Activated T-helper 17 cell treated with anti-CD3 and anti-CD28 coated beads, Interleukin-2, amount 50 U/mL, for 72 hours (primary cell): ENCODE data around the gene C5orf46. TPM values are rescaled to one million over a fixed set of nuclear protein-coding genes. Genes with fewer than 3 reads are reported as not detected.
"Not testable (repeated sequence)": the region's sequence is repeated elsewhere in the genome, so short reads cannot be mapped to it uniquely, and the experiment has no call there.

Source experiments
- ATAC-seq: fragments of 150-1000 bp; cut with Tn5 transposase; replicated peaks from 2 replicates; pipeline ENCODE4 v1.10.0; 2021; ENCODE audit warnings: mild to moderate bottlenecking, moderate library complexity
- H3K27ac Mint-ChIP-seq: one replicate; pipeline ENCODE4 v1.8.0; 2022; ENCODE audit warnings: mixed read lengths
- H3K27me3 Mint-ChIP-seq: one replicate; pipeline ENCODE4 v1.8.0; 2022; ENCODE audit warnings: mixed read lengths
- H3K36me3 Mint-ChIP-seq: one replicate; pipeline ENCODE4 v1.8.0; 2022; ENCODE audit warnings: low read depth, mild to moderate bottlenecking, mixed read lengths
- H3K4me1 Mint-ChIP-seq: one replicate; pipeline ENCODE4 v1.8.0; 2022; ENCODE audit warnings: mixed read lengths
- H3K4me3 Mint-ChIP-seq: one replicate; pipeline ENCODE4 v1.8.0; 2022; ENCODE audit warnings: mild to moderate bottlenecking, mixed read lengths
- H3K9me3 Mint-ChIP-seq: one replicate; pipeline ENCODE4 v1.8.0; 2022; ENCODE audit warnings: mixed read lengths
- total RNA-seq, 2 donors: library from RNA; stranded (reverse); gene quantifications; one replicate each; pipeline ENCODE4 v1.2.3, GENCODE V29; 2022

C5orf46 gene
- total RNA-seq, result not detected

DNA sequence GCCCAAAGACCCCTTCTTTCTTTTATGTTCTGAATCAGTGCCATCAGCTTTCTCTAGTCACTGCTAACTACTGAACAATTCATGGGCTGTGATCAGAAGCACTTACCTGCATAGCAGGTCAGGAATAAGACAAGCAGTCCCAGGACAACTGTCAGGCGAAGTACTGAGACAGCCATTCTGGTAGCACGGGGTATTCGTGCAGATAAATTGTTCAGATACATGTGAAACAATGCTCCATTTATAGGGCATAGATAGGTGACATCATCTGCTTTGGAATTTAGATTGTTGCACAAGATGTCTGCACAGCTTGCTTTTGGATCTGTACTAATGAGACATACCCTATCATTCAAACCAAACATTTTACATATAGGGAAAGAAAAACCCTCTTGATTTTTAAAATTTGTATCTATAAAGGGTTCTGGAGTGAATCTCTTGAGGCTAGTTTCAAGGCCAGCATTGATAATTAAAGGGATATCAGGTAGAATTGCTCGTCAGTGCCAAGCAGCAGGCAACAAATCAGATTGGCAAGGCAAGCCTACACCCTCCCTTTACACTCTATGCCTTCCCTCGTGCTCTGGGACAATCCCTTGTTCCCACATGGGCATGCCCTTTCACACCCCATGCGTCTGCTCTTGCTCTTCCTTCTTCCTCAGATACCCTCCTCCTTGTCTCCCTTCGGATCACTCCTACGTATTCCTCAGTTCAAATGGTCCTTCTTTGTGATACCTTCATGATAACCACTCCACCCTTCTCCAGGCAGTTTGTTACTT lies at the start of gene C5orf46:
Gene C5orf46, minus strand, starts transcription at position 213 of the 770 bp plus-strand sequence. Its CDS starts 37 bp downstream, at position 176.
- no peak within 1 kb of the TSS for H3K27ac Mint-ChIP-seq
- H3K9me3 Mint-ChIP-seq, result no peaks in the 10 kb centered on the region
- no peaks in the 10 kb centered on the region for H3K4me1 Mint-ChIP-seq
- no peaks in the 10 kb centered on the region for H3K27me3 Mint-ChIP-seq
- H3K4me3 Mint-ChIP-seq, result no peak within 1 kb of the TSS
- ATAC-seq, result no peak
- H3K36me3 Mint-ChIP-seq, result no peaks in the 10 kb centered on the region

- H3K27ac Mint-ChIP-seq, result no peak overlapping the region
- no peaks in the 10 kb centered on the region for H3K36me3 Mint-ChIP-seq
- ATAC-seq, result no peak
- no peaks in the 10 kb centered on the region for H3K4me1 Mint-ChIP-seq
- H3K4me3 Mint-ChIP-seq, result no peak overlapping the region
- no peaks in the 10 kb centered on the region for H3K27me3 Mint-ChIP-seq
- no peaks in the 10 kb centered on the region for H3K9me3 Mint-ChIP-seq
Observed at GRCh38 chr5:147954971-147955370, 48.6 kb upstream of the C5orf46 start.

GRCh38 chr5:147949711-147950573 lies 43.6 kb upstream of the C5orf46 start:
- no peaks in the 10 kb centered on the region for H3K36me3 Mint-ChIP-seq
- no peak for ATAC-seq
- H3K27me3 Mint-ChIP-seq, result peaks cover 9% of the 10 kb centered on the region
- no peak overlapping the region for H3K4me3 Mint-ChIP-seq
- H3K9me3 Mint-ChIP-seq, result no peaks in the 10 kb centered on the region
- no peak overlapping the region for H3K27ac Mint-ChIP-seq
- no peaks in the 10 kb centered on the region for H3K4me1 Mint-ChIP-seq

DNA sequence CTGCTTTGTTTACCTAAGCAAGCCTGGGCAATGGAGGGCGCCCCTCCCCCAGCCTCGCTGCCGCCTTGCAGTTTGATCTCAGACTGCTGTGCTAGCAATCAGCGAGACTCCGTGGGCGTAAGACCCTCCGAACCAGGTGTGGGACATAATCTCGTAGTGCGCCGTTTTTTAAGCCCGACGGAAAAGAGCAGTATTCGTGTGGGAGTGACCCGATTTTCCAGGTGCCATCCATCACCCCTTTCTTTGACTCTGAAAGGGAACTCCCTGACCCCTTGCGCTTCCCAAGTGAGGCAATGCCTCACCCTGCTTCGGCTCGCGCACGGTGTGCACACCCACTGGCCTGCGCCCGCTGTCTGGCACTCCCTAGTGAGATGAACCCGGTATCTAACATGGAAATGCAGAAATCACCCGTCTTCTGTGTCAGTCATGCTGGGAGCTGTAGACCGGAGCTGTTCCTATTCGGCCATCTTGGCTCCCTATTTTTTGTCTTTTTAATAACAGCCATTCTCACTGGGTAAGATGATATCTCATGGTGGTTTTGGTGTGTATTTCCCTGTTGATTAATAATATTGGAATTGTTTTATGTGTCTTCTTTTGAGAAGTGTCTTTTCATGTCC lies 40.4 kb upstream of the C5orf46 start:
- not testable (repeated sequence) for ATAC-seq

DNA sequence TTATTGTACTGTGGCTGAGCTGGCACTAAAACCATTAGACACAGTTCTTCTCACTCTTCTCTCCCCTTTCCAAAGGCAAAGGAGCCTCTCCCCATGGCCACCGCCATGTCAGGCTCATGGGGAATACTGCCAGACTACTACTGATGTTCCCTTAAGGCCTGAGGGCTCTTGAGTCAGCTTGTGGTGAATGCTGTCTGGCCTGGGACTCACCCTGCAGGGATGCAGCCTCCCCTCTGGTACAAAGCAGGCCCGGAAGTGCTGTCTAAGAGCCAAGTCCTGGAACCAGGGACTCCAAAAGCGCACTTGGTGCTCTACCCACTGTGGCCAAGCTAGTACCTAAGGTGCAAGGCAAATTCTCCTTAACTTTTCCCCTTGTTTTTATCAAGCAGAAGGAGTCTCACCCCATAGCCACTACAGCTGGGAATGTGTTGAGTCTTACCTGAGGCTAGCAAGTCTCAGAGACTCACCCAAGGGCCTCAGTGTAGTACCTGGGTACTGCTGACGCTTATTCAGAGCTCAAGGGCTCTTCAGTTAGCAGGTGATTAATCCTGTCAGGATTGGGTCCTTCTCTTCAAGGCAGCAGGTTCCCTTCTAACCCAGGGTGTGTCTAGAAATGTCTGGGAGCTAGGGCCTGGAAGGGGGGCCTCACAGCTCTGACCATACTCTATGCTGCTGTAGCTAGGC lies 33.2 kb upstream of the C5orf46 start:
- Mint-ChIP-seq H3K36me3 (no peaks in the 10 kb centered on the region), H3K9me3 (no peaks in the 10 kb centered on the region), H3K4me1 (no peaks in the 10 kb centered on the region), H3K27me3 (peaks cover 11% of the 10 kb centered on the region), H3K4me3 (no peak overlapping the region), H3K27ac (no peak overlapping the region)
- no peak for ATAC-seq

More for the DNA sequence above, 40.4 kb upstream of the C5orf46 start:
- not testable (repeated sequence) for H3K4me3 Mint-ChIP-seq, H3K27ac Mint-ChIP-seq, H3K9me3 Mint-ChIP-seq, H3K4me1 Mint-ChIP-seq, H3K36me3 Mint-ChIP-seq, H3K27me3 Mint-ChIP-seq

GRCh38 chr5:147935032-147935431 lies 28.7 kb upstream of the C5orf46 start:
- no peak for ATAC-seq
- no peaks in the 10 kb centered on the region for H3K4me1 Mint-ChIP-seq
- no peak overlapping the region for H3K4me3 Mint-ChIP-seq
- H3K27me3 Mint-ChIP-seq, result peaks cover 18% of the 10 kb centered on the region
- no peak overlapping the region for H3K27ac Mint-ChIP-seq
- no peaks in the 10 kb centered on the region for H3K9me3 Mint-ChIP-seq
- H3K36me3 Mint-ChIP-seq, result no peaks in the 10 kb centered on the region

DNA sequence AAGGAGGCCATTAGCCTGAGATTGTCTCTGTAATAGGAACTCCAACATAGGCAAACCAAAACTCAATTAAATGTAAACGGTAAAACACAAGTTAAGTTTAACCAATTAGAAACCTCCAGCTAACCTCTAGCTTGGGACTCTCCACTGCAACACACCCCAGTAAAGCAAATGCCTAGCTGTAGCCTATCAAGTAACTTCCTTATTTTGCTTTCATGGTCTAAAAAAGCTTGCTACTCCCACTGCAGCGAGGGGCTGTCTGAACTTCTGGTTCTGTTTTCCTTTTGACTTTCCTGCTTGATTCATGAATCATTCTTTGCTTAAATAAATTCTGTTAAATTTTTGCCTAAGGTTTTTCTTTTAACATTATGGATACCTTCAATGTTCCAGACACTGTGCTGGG lies 24.4 kb upstream of the C5orf46 start:
- Mint-ChIP-seq H3K27me3 (peaks cover 12% of the 10 kb centered on the region), H3K9me3 (no peaks in the 10 kb centered on the region), H3K4me1 (no peaks in the 10 kb centered on the region), H3K36me3 (no peaks in the 10 kb centered on the region), H3K4me3 (no peak overlapping the region), H3K27ac (no peak overlapping the region)
- ATAC-seq, result no peak

DNA sequence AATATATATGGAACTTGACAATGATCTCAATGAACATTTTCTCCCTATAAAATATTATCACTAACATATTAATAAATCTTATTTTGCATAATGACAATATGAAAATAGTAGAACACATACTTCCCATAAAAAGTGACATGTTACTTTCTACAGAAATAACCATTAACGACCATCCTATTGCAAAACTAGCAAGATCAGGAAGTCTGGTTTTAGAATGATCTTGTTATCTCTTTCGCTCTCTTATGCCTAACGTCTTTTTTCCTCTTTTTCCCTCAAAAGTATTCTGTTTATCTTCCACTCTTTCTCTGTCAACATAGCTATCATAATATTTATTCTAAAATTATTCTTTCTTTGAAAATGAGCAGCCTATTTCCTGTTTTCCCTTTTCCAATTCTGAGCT lies 21.6 kb upstream of the C5orf46 start:
- Mint-ChIP-seq H3K27ac (no peak overlapping the region), H3K4me3 (no peak overlapping the region), H3K27me3 (peaks cover 12% of the 10 kb centered on the region), H3K9me3 (no peaks in the 10 kb centered on the region), H3K4me1 (no peaks in the 10 kb centered on the region), H3K36me3 (no peaks in the 10 kb centered on the region)
- no peak for ATAC-seq

DNA sequence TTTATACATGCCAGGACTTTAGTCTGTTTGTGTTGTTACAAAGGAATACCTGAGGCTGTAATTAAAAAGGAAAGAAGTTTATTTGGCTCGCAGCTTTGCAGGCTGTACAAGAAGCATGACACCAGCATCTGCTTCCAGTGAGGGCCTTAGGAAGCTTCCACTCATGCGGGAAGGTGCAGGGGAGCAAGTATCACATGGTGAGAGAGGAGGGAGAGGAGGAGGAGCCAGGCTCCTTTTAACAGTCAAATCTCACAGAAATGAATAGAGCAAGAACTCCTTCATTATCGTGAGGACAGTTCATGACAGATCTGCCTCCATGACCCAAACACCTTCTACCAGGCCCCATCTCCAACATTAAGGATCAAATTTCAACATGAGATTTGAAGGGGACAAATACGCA lies 18.7 kb upstream of the C5orf46 start:
- ATAC-seq, result no peak
- H3K27me3 Mint-ChIP-seq, result peaks cover 12% of the 10 kb centered on the region
- H3K27ac Mint-ChIP-seq, result no peak overlapping the region
- H3K36me3 Mint-ChIP-seq, result no peaks in the 10 kb centered on the region
- no peaks in the 10 kb centered on the region for H3K9me3 Mint-ChIP-seq
- no peak overlapping the region for H3K4me3 Mint-ChIP-seq
- H3K4me1 Mint-ChIP-seq, result no peaks in the 10 kb centered on the region

DNA sequence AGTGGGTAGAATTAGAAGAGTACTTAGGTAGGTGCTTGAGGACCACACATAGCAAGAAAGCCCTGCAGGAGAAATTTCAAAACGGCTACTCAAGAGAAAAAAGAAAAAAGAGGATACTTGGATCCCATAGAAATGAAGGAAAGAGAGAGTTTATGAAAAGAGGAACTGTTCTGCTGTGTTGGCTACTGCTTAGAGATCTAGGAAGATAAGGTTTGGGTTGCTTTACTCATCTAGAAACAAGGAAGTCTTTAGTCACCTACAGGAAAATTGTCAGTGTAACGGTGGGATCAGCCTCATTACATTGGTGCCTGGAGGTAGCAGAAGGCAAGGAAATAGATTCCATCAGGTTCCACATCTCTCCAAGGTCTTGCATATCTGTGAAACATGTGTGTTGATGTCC lies 14.8 kb upstream of the C5orf46 start:
- no peak for ATAC-seq
- Mint-ChIP-seq H3K4me1 (no peaks in the 10 kb centered on the region), H3K27ac (no peak overlapping the region), H3K27me3 (peaks cover 23% of the 10 kb centered on the region), H3K4me3 (no peak overlapping the region), H3K9me3 (no peaks in the 10 kb centered on the region), H3K36me3 (no peaks in the 10 kb centered on the region)

GRCh38 chr5:147920420-147921030 lies 14.2 kb upstream of the C5orf46 start:
- no peaks in the 10 kb centered on the region for H3K4me1 Mint-ChIP-seq
- no peaks in the 10 kb centered on the region for H3K36me3 Mint-ChIP-seq
- H3K9me3 Mint-ChIP-seq, result no peaks in the 10 kb centered on the region
- H3K27me3 Mint-ChIP-seq, result peaks cover 23% of the 10 kb centered on the region
- H3K27ac Mint-ChIP-seq, result no peak overlapping the region
- peak; percentile 29 for ATAC-seq
- H3K4me3 Mint-ChIP-seq, result no peak overlapping the region

DNA sequence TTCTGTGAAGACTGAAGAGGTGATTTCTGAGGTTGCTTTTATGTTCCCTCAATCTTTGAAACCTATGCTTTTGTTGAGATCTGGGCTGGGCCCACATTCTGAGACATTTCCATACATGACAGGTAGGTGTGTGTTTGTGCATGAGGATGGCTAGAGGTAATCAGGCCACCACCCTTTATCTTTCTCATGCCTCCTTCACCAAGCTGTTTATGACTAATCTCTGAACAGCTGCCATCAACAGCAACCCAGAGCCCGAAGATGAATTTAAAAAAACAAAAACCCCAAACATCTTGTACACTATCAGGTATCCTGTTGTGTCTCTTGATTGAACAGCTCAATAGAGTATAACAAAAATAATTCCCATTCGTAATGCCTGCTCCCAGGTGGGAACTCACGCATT lies 12.6 kb upstream of the C5orf46 start:
- H3K4me3 Mint-ChIP-seq, result no peak overlapping the region
- H3K36me3 Mint-ChIP-seq, result no peaks in the 10 kb centered on the region
- H3K27ac Mint-ChIP-seq, result no peak overlapping the region
- H3K4me1 Mint-ChIP-seq, result no peaks in the 10 kb centered on the region
- H3K27me3 Mint-ChIP-seq, result peaks cover 20% of the 10 kb centered on the region
- no peak for ATAC-seq
- no peaks in the 10 kb centered on the region for H3K9me3 Mint-ChIP-seq

DNA sequence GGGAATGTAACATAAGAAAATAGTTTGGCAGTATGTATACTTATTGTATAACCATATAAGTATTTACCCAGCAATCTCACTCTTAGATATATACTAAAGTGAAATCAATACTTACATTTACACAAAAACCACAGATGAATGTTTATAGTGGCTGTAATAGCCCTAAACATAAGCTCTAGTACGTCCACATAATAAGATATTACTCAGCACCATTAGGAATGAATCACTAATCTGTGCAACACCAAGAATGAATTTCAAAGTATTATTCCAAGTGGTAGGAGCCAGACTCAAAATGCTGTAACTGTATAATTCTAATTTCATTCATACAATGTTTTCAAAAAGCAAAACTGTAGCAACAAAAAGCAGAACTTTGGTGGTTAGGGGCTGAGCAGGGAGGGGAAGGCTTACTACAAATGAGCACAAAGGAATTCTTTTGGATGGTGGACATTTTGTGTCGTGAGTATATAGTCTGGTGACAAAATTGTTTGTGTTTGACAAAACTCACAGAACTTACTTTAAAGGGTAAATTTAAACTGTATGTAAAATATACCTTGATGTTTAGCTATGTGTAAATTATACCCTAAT lies 11.9 kb upstream of the C5orf46 start:
- Mint-ChIP-seq H3K4me3 (no peak overlapping the region), H3K9me3 (no peaks in the 10 kb centered on the region), H3K36me3 (no peaks in the 10 kb centered on the region), H3K4me1 (no peaks in the 10 kb centered on the region), H3K27me3 (peaks cover 23% of the 10 kb centered on the region), H3K27ac (no peak overlapping the region)
- no peak for ATAC-seq

GRCh38 chr5:147913786-147914185 lies 7.4 kb upstream of the C5orf46 start:
- no peak for ATAC-seq
- Mint-ChIP-seq H3K27me3 (peaks cover 18% of the 10 kb centered on the region), H3K27ac (no peak overlapping the region), H3K9me3 (no peaks in the 10 kb centered on the region), H3K4me3 (no peak overlapping the region), H3K36me3 (no peaks in the 10 kb centered on the region), H3K4me1 (no peaks in the 10 kb centered on the region)
